LNCaP clone FGC (cell line): ENCODE results near the gene KAT8.

Experiments used
- DNase-seq: peaks from one replicate; pipeline ENCODE4 v3.0.0-alpha.2; 2011; ENCODE audit warnings: low read depth
- H3K4me3 ChIP-seq: 2 replicates; pipeline ENCODE4 v1.5.1; 2011; ENCODE audit warnings: mild to moderate bottlenecking, low read depth, low read length, control low read depth
- CTCF ChIP-seq: IDR thresholded peaks from 2 replicates; pipeline ENCODE4 v1.5.1; 2012; ENCODE audit warnings: mild to moderate bottlenecking; ENCODE audit not compliant: control insufficient read depth, insufficient read depth; ENCODE audit errors: extremely low read depth

KAT8 gene

GRCh38 chr16:31088459-31089183, 28.8 kb upstream of the KAT8 start, which contains the start of gene PRSS53:
Gene PRSS53, minus strand, starts transcription at chr16:31088943. Its CDS starts 134 bp downstream, at chr16:31088809.
- no peak for DNase-seq
- H3K4me3 ChIP-seq = no peak within 1 kb of the TSS
- no peak for TF ChIP-seq CTCF

- TF ChIP-seq CTCF = no peak
- H3K4me3 ChIP-seq = no peak overlapping the region
- no peak for DNase-seq
Measured at GRCh38 chr16:31089199-31089598, 28.3 kb upstream of the KAT8 start.

- H3K4me3 ChIP-seq = no peak overlapping the region
- no peak for DNase-seq
- no peak for TF ChIP-seq CTCF
Measured at GRCh38 chr16:31090540-31090939, 26.9 kb upstream of the KAT8 start.

- no peak for TF ChIP-seq CTCF
- DNase-seq = no peak
- no peak overlapping the region for H3K4me3 ChIP-seq
Measured at GRCh38 chr16:31092330-31092729, 25.1 kb upstream of the KAT8 start.

GRCh38 chr16:31093132-31093703, 24.2 kb upstream of the KAT8 start:
- peak overlapping the region; percentile 99 for H3K4me3 ChIP-seq
- no peak for DNase-seq
- no peak for TF ChIP-seq CTCF

GRCh38 chr16:31094088-31094423, 23.4 kb upstream of the KAT8 start:
- DNase-seq = no peak

More at GRCh38 chr16:31094088-31094423, 23.4 kb upstream of the KAT8 start:
- H3K4me3 ChIP-seq = peak overlapping the region; percentile 99
- TF ChIP-seq CTCF = no peak
